BE2C (cell line): ENCODE results near the gene BTN3A1.

Experiments used
- DNase-seq: peaks from one replicate; pipeline ENCODE4 v3.0.0-alpha.2; 2020
- H3K27me3 ChIP-seq: fragments of 250-450 bp; sonication (Bioruptor Pico); 2 replicates; pipeline ENCODE4 v1.5.1; 2020; ENCODE audit warnings: mild to moderate bottlenecking
- H3K36me3 ChIP-seq: fragments of 250-450 bp; sonication (Bioruptor Pico); 2 replicates; pipeline ENCODE4 v1.5.1; 2020; ENCODE audit warnings: mild to moderate bottlenecking
- H3K4me1 ChIP-seq: fragments of 250-450 bp; sonication (Bioruptor Pico); 2 replicates; pipeline ENCODE4 v1.5.1; 2020
- H3K4me3 ChIP-seq: 2 replicates; pipeline ENCODE4 v1.5.1; 2011; ENCODE audit warnings: low read depth, low read length
- H3K9me3 ChIP-seq: fragments of 250-450 bp; sonication (Bioruptor Pico); 2 replicates; pipeline ENCODE4 v1.5.1; 2020
- CTCF ChIP-seq: IDR thresholded peaks from 2 replicates; pipeline ENCODE4 v1.5.1; 2012; ENCODE audit warnings: mild to moderate bottlenecking, low read depth, low read length

Gene BTN3A1

GRCh38 chr6:26383624-26384417 lies 18.3 kb upstream of the BTN3A1 start:
- no peak for DNase-seq
- Histone ChIP-seq H3K4me3 (peak overlapping the region; percentile 94), H3K9me3 (no peaks in the 10 kb centered on the region), H3K36me3 (no peaks in the 10 kb centered on the region), H3K4me1 (peaks cover 2% of the 10 kb centered on the region; the same call in 1 of the 2 replicates), H3K27me3 (no peaks in the 10 kb centered on the region)
- TF ChIP-seq CTCF = no peak

- Histone ChIP-seq H3K36me3 (no peaks in the 10 kb centered on the region), H3K9me3 (no peaks in the 10 kb centered on the region), H3K4me1 (peaks cover 2% of the 10 kb centered on the region; the same call in 1 of the 2 replicates), H3K4me3 (no peak overlapping the region), H3K27me3 (no peaks in the 10 kb centered on the region)
- no peak for TF ChIP-seq CTCF
- no peak for DNase-seq
Observed at GRCh38 chr6:26385734-26386125, 16.3 kb upstream of the BTN3A1 start.

GRCh38 chr6:26387565-26387964 lies 14.5 kb upstream of the BTN3A1 start:
- DNase-seq = no peak
- H3K9me3 ChIP-seq = no peaks in the 10 kb centered on the region
- TF ChIP-seq CTCF = no peak
- no peak overlapping the region for H3K4me3 ChIP-seq
- no peaks in the 10 kb centered on the region for H3K36me3 ChIP-seq
- H3K27me3 ChIP-seq = no peaks in the 10 kb centered on the region
- peaks cover 2% of the 10 kb centered on the region; the same call in 1 of the 2 replicates for H3K4me1 ChIP-seq

- H3K4me3 ChIP-seq = no peak overlapping the region
- H3K36me3 ChIP-seq = no peaks in the 10 kb centered on the region
- no peaks in the 10 kb centered on the region for H3K27me3 ChIP-seq
- DNase-seq = no peak
- TF ChIP-seq CTCF = no peak
- H3K4me1 ChIP-seq = peaks cover 6% of the 10 kb centered on the region
- H3K9me3 ChIP-seq = no peaks in the 10 kb centered on the region
Observed at GRCh38 chr6:26388014-26388413, 14.1 kb upstream of the BTN3A1 start.

GRCh38 chr6:26388441-26388840 lies 13.6 kb upstream of the BTN3A1 start:
- peaks cover 10% of the 10 kb centered on the region for H3K4me1 ChIP-seq
- no peaks in the 10 kb centered on the region for H3K36me3 ChIP-seq
- no peak for DNase-seq
- H3K4me3 ChIP-seq = no peak overlapping the region
- TF ChIP-seq CTCF = no peak
- no peaks in the 10 kb centered on the region for H3K9me3 ChIP-seq
- no peaks in the 10 kb centered on the region for H3K27me3 ChIP-seq

GRCh38 chr6:26389349-26389894 lies 12.7 kb upstream of the BTN3A1 start:
- TF ChIP-seq CTCF = no peak
- H3K27me3 ChIP-seq = no peaks in the 10 kb centered on the region
- DNase-seq = no peak
- no peak overlapping the region for H3K4me3 ChIP-seq
- H3K9me3 ChIP-seq = no peaks in the 10 kb centered on the region
- peaks cover 10% of the 10 kb centered on the region for H3K4me1 ChIP-seq
- no peaks in the 10 kb centered on the region for H3K36me3 ChIP-seq
